BLaER1 (cell line): ENCODE measurements around the gene EXOC1L.

Source experiments
- H3K27ac ChIP-seq: shearing (Covaris generic); formaldehyde crosslinking; 2 replicates; pipeline ENCODE4 v1.8.1; 2022
- H3K27me3 ChIP-seq: shearing (Covaris generic); formaldehyde crosslinking; 2 replicates; pipeline ENCODE4 v1.8.1; 2022
- H3K36me3 ChIP-seq: shearing (Covaris generic); formaldehyde crosslinking; 2 replicates; pipeline ENCODE4 v1.8.1; 2022
- H3K4me1 ChIP-seq: shearing (Covaris generic); formaldehyde crosslinking; 2 replicates; pipeline ENCODE4 v1.8.1; 2022
- H3K4me2 ChIP-seq: shearing (Covaris generic); formaldehyde crosslinking; 2 replicates; pipeline ENCODE4 v1.8.1; 2022
- H3K4me3 ChIP-seq: shearing (Covaris generic); formaldehyde crosslinking; 2 replicates; pipeline ENCODE4 v1.8.1; 2022
- H3K9ac ChIP-seq: shearing (Covaris generic); formaldehyde crosslinking; 2 replicates; pipeline ENCODE4 v1.8.1; 2022
- H3K9me3 ChIP-seq: shearing (Covaris generic); formaldehyde crosslinking; 2 replicates; pipeline ENCODE4 v1.8.1; 2022
- H4K20me1 ChIP-seq: shearing (Covaris generic); formaldehyde crosslinking; 2 replicates; pipeline ENCODE4 v1.8.1; 2022
- Cebpa-rat ChIP-seq: shearing (Covaris generic); IDR thresholded peaks from 2 replicates; pipeline ENCODE4 v1.8.1; 2022

Gene EXOC1L

GRCh38 chr4:55819634-55820033, at the start of gene EXOC1L:
Gene EXOC1L (plus strand): TSS chr4:55819790. CDS start chr4:55820027, 237 bp downstream.
- no peak within 1 kb of the TSS for H3K27ac ChIP-seq
- H3K4me3 ChIP-seq: no peak within 1 kb of the TSS
- no peak within 1 kb of the TSS for H3K9ac ChIP-seq
- no peaks in the 10 kb centered on the region for H3K4me1 ChIP-seq
- no peaks in the 10 kb centered on the region for H3K9me3 ChIP-seq
- H3K36me3 ChIP-seq: no peaks in the 10 kb centered on the region
- peaks cover 5% of the 10 kb centered on the region for H3K27me3 ChIP-seq
- H3K4me2 ChIP-seq: peak within 1 kb of the TSS; percentile 16; the same call in 1 of the 2 replicates
- no peak for TF ChIP-seq Cebpa-rat
- no peaks in the 10 kb centered on the region for H4K20me1 ChIP-seq

GRCh38 chr4:55770662-55771061, 48.9 kb upstream of the EXOC1L start:
- Histone ChIP-seq H3K4me1 (no peaks in the 10 kb centered on the region), H3K9me3 (no peaks in the 10 kb centered on the region), H3K4me2 (no peak overlapping the region), H3K27me3 (no peaks in the 10 kb centered on the region), H3K36me3 (no peaks in the 10 kb centered on the region), H3K9ac (no peak overlapping the region), H3K27ac (no peak overlapping the region), H3K4me3 (no peak overlapping the region), H4K20me1 (no peaks in the 10 kb centered on the region)
- TF ChIP-seq Cebpa-rat: no peak

GRCh38 chr4:55781341-55781740, 38.2 kb upstream of the EXOC1L start:
- no peak overlapping the region for H3K9ac ChIP-seq

DNA sequence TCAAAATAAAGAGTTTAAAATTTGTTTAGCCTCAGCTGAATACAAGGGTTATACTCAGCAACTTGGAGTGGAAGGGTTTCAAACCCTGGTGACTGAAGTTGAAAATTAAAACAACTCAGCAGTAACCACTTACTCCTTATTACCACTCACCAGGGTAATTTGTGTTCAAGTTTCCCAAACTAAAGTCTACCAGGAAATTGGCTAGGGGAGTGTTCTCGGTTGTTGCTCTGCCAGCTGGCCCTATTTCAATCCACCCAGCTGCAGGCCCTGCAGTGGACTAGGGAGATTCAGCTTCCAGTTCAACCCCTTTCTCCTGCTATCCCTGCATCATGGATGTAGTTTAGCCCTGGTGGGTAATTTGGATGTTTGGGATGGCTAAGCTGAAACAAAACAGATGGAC, 37.8 kb upstream of the EXOC1L start:
- Histone ChIP-seq H3K4me1 (no peaks in the 10 kb centered on the region), H4K20me1 (no peaks in the 10 kb centered on the region), H3K9me3 (no peaks in the 10 kb centered on the region; the same call in 1 of the 2 replicates), H3K4me3 (no peak overlapping the region), H3K36me3 (no peaks in the 10 kb centered on the region), H3K27ac (no peak overlapping the region), H3K27me3 (no peaks in the 10 kb centered on the region), H3K9ac (no peak overlapping the region), H3K4me2 (no peak overlapping the region)
- no peak for TF ChIP-seq Cebpa-rat

More at GRCh38 chr4:55781341-55781740, 38.2 kb upstream of the EXOC1L start:
- Histone ChIP-seq H3K4me1 (no peaks in the 10 kb centered on the region), H4K20me1 (no peaks in the 10 kb centered on the region), H3K27me3 (no peaks in the 10 kb centered on the region), H3K4me3 (no peak overlapping the region), H3K9me3 (no peaks in the 10 kb centered on the region; the same call in 1 of the 2 replicates), H3K4me2 (no peak overlapping the region), H3K36me3 (no peaks in the 10 kb centered on the region), H3K27ac (no peak overlapping the region)
- TF ChIP-seq Cebpa-rat: no peak

- Histone ChIP-seq H3K27ac (no peak overlapping the region), H3K4me2 (no peak overlapping the region), H3K27me3 (no peaks in the 10 kb centered on the region), H3K4me1 (no peaks in the 10 kb centered on the region), H3K9me3 (no peaks in the 10 kb centered on the region), H3K36me3 (no peaks in the 10 kb centered on the region), H3K4me3 (no peak overlapping the region), H4K20me1 (no peaks in the 10 kb centered on the region), H3K9ac (no peak overlapping the region)
- no peak for TF ChIP-seq Cebpa-rat
Measured at GRCh38 chr4:55783584-55783983, 36.0 kb upstream of the EXOC1L start.

GRCh38 chr4:55784747-55785146, 34.8 kb upstream of the EXOC1L start:
- no peaks in the 10 kb centered on the region for H4K20me1 ChIP-seq
- no peaks in the 10 kb centered on the region for H3K27me3 ChIP-seq
- H3K36me3 ChIP-seq: no peaks in the 10 kb centered on the region
- no peak overlapping the region for H3K4me3 ChIP-seq
- H3K27ac ChIP-seq: no peak overlapping the region
- H3K9me3 ChIP-seq: no peaks in the 10 kb centered on the region
- H3K4me2 ChIP-seq: no peak overlapping the region
- H3K4me1 ChIP-seq: no peaks in the 10 kb centered on the region
- no peak for TF ChIP-seq Cebpa-rat
- no peak overlapping the region for H3K9ac ChIP-seq

GRCh38 chr4:55791666-55792065, 27.9 kb upstream of the EXOC1L start:
- Histone ChIP-seq H3K4me2 (no peak overlapping the region), H3K36me3 (no peaks in the 10 kb centered on the region), H3K27me3 (no peaks in the 10 kb centered on the region), H3K4me3 (no peak overlapping the region), H4K20me1 (no peaks in the 10 kb centered on the region), H3K4me1 (no peaks in the 10 kb centered on the region), H3K9ac (no peak overlapping the region), H3K9me3 (peaks cover 10% of the 10 kb centered on the region; the same call in 1 of the 2 replicates), H3K27ac (no peak overlapping the region)
- no peak for TF ChIP-seq Cebpa-rat

- Histone ChIP-seq H3K27me3 (no peaks in the 10 kb centered on the region), H3K9me3 (peaks cover 10% of the 10 kb centered on the region; the same call in 1 of the 2 replicates), H3K27ac (no peak overlapping the region), H3K4me1 (no peaks in the 10 kb centered on the region), H3K4me3 (no peak overlapping the region), H3K9ac (no peak overlapping the region), H3K4me2 (no peak overlapping the region), H4K20me1 (no peaks in the 10 kb centered on the region), H3K36me3 (no peaks in the 10 kb centered on the region)
- TF ChIP-seq Cebpa-rat: no peak
Measured at GRCh38 chr4:55793479-55793878, 26.1 kb upstream of the EXOC1L start.

DNA sequence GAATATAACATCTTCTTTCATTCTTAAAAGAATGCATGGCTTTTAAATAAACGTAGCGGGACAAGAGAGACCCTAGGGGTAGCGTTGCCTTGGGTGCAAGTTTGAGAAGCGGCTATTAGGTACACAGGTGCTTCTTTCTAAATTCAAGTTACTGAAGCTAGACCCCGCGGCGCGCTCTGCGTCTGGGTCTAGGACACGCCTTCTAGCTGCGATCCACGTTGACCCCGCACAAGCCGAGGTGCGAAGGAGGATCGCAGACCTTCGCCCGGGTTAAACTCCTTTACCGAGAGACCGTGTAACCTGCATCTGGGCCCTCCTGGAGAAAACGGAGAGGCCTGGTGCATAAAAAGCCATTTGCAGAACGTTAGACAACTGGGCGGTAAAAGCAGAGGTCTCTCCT, 25.5 kb upstream of the EXOC1L start:
- TF ChIP-seq Cebpa-rat: no peak
- Histone ChIP-seq H3K4me2 (no peak overlapping the region), H4K20me1 (no peaks in the 10 kb centered on the region)

GRCh38 chr4:55795341-55795740, 24.2 kb upstream of the EXOC1L start:
- Histone ChIP-seq H3K9ac (no peak overlapping the region), H4K20me1 (no peaks in the 10 kb centered on the region), H3K27me3 (no peaks in the 10 kb centered on the region), H3K4me3 (no peak overlapping the region), H3K27ac (no peak overlapping the region), H3K36me3 (no peaks in the 10 kb centered on the region), H3K4me2 (no peak overlapping the region), H3K4me1 (no peaks in the 10 kb centered on the region), H3K9me3 (peaks cover 10% of the 10 kb centered on the region; the same call in 1 of the 2 replicates)
- no peak for TF ChIP-seq Cebpa-rat

More for the DNA sequence above, 25.5 kb upstream of the EXOC1L start:
- Histone ChIP-seq H3K4me3 (no peak overlapping the region), H3K27ac (no peak overlapping the region), H3K27me3 (no peaks in the 10 kb centered on the region), H3K9me3 (peaks cover 10% of the 10 kb centered on the region; the same call in 1 of the 2 replicates), H3K9ac (no peak overlapping the region), H3K4me1 (no peaks in the 10 kb centered on the region), H3K36me3 (no peaks in the 10 kb centered on the region)

- no peak for TF ChIP-seq Cebpa-rat
Measured at GRCh38 chr4:55801498-55801897, 18.1 kb upstream of the EXOC1L start.

More at GRCh38 chr4:55801498-55801897, 18.1 kb upstream of the EXOC1L start:
- no peak overlapping the region for H3K4me3 ChIP-seq
- H3K4me2 ChIP-seq: no peak overlapping the region
- no peak overlapping the region for H3K9ac ChIP-seq
- no peaks in the 10 kb centered on the region for H3K4me1 ChIP-seq
- H3K9me3 ChIP-seq: no peaks in the 10 kb centered on the region
- no peaks in the 10 kb centered on the region for H3K36me3 ChIP-seq
- no peaks in the 10 kb centered on the region for H4K20me1 ChIP-seq
- H3K27me3 ChIP-seq: no peaks in the 10 kb centered on the region
- H3K27ac ChIP-seq: no peak overlapping the region
